ENCODE results near the gene BCAT1. TPM values are rescaled to one million over a fixed set of nuclear protein-coding genes. Genes with fewer than 3 reads are reported as not detected.

Gene BCAT1
- total RNA-seq, 4 donors from 2014 or later: 11.4 to 39.3 (median 18.0) TPM

GRCh38 chr12:24890048-24890803 is 58.7 kb downstream of the BCAT1 start:
- TF ChIP-seq EP300 (IDR thresholded peaks at IDR 0.05): no peak
- no peak for TF ChIP-seq POLR2AphosphoS5 (IDR thresholded peaks at IDR 0.05)
- no peak for TF ChIP-seq POLR2A (IDR thresholded peaks at IDR 0.05)
- no peak for TF ChIP-seq CTCF (IDR thresholded peaks at IDR 0.05)
- H3K36me3 ChIP-seq: no peaks in the 10 kb centered on the region
- no peaks in the 10 kb centered on the region for H3K9me3 ChIP-seq
- H3K4me1 ChIP-seq: no peaks in the 10 kb centered on the region
- 97% methylated on average over 3 to 7 of the region's 7 CpGs for WGBS, 2 donors (ENCODE audit: low coverage in 1 of 2)
- no peaks in the 10 kb centered on the region for H3K27me3 ChIP-seq
- no peak for ATAC-seq
- no peak overlapping the region for H3K27ac ChIP-seq
- H3K4me3 ChIP-seq: no peak overlapping the region

GRCh38 chr12:24889411-24889810 is 59.5 kb downstream of the BCAT1 start:
- Histone ChIP-seq H3K9me3 (no peaks in the 10 kb centered on the region), H3K4me1 (no peaks in the 10 kb centered on the region), H3K4me3 (no peak overlapping the region), H3K27ac (no peak overlapping the region), H3K36me3 (no peaks in the 10 kb centered on the region), H3K27me3 (no peaks in the 10 kb centered on the region)
- 88% methylated on average over 1 of the region's 3 CpGs; no CpG with 5 or more reads in 1 of the 2 donors for WGBS, 2 donors (ENCODE audit: low coverage in 1 of 2)
- ATAC-seq: no peak
- no peak for TF ChIP-seq POLR2AphosphoS5 (IDR thresholded peaks at IDR 0.05)
- TF ChIP-seq EP300 (IDR thresholded peaks at IDR 0.05): no peak
- no peak for TF ChIP-seq POLR2A (IDR thresholded peaks at IDR 0.05)
- TF ChIP-seq CTCF (IDR thresholded peaks at IDR 0.05): no peak

- H3K9me3 ChIP-seq: no peaks in the 10 kb centered on the region
- H3K27ac ChIP-seq: no peak overlapping the region
- 80 to 83% methylated on average over 3 to 5 of the region's 5 CpGs for WGBS, 2 donors (ENCODE audit: low coverage in 1 of 2)
- H3K4me3 ChIP-seq: no peak overlapping the region
- no peak for ATAC-seq
- H3K36me3 ChIP-seq: no peaks in the 10 kb centered on the region
- TF ChIP-seq CTCF (IDR thresholded peaks at IDR 0.05): no peak
- TF ChIP-seq POLR2A (IDR thresholded peaks at IDR 0.05): no peak
- TF ChIP-seq POLR2AphosphoS5 (IDR thresholded peaks at IDR 0.05): no peak
- H3K4me1 ChIP-seq: no peaks in the 10 kb centered on the region
- H3K27me3 ChIP-seq: no peaks in the 10 kb centered on the region
These were observed 60.1 kb downstream of the BCAT1 start for GRCh38 chr12:24888813-24889212.

GRCh38 chr12:24884911-24885310 is 64.0 kb downstream of the BCAT1 start:
- Histone ChIP-seq H3K9me3 (no peaks in the 10 kb centered on the region), H3K4me1 (no peaks in the 10 kb centered on the region), H3K4me3 (no peak overlapping the region), H3K27ac (no peak overlapping the region), H3K36me3 (no peaks in the 10 kb centered on the region), H3K27me3 (no peaks in the 10 kb centered on the region)
- no peak for ATAC-seq
- no peak for TF ChIP-seq EP300 (IDR thresholded peaks at IDR 0.05)
- no peak for TF ChIP-seq CTCF (IDR thresholded peaks at IDR 0.05)
- TF ChIP-seq POLR2A (IDR thresholded peaks at IDR 0.05): no peak
- no peak for TF ChIP-seq POLR2AphosphoS5 (IDR thresholded peaks at IDR 0.05)
- 87 to 96% methylated on average over 3 of the region's 3 CpGs for WGBS, 2 donors (ENCODE audit: low coverage in 1 of 2)

GRCh38 chr12:24881724-24882371 is 67.1 kb downstream of the BCAT1 start:
- Histone ChIP-seq H3K4me3 (no peak overlapping the region), H3K36me3 (no peaks in the 10 kb centered on the region), H3K4me1 (no peaks in the 10 kb centered on the region), H3K27ac (no peak overlapping the region), H3K27me3 (no peaks in the 10 kb centered on the region), H3K9me3 (no peaks in the 10 kb centered on the region)
- 86 to 90% methylated on average over 3 to 4 of the region's 4 CpGs for WGBS, 2 donors (ENCODE audit: low coverage in 1 of 2)
- TF ChIP-seq EP300 (IDR thresholded peaks at IDR 0.05): no peak
- no peak for TF ChIP-seq POLR2AphosphoS5 (IDR thresholded peaks at IDR 0.05)
- no peak for TF ChIP-seq CTCF (IDR thresholded peaks at IDR 0.05)
- TF ChIP-seq POLR2A (IDR thresholded peaks at IDR 0.05): no peak
- ATAC-seq: no peak
